Measurements from ENCODE around the gene C2CD3.

Gene C2CD3

GRCh38 chr11:74057249-74058151 is 113.3 kb downstream of the C2CD3 start:
- no peak for DNase-seq

- DNase-seq: no peak
Observed at GRCh38 chr11:74055938-74056337, 114.9 kb downstream of the C2CD3 start.

- no peak for DNase-seq
Observed at GRCh38 chr11:74050465-74050864, 120.3 kb downstream of the C2CD3 start.

GRCh38 chr11:74048993-74049392 is 121.8 kb downstream of the C2CD3 start:
- DNase-seq: no peak

GRCh38 chr11:74044538-74044937 is 126.3 kb downstream of the C2CD3 start:
- DNase-seq: no peak

- DNase-seq: no peak
Observed at GRCh38 chr11:74043450-74043849, 127.4 kb downstream of the C2CD3 start.

GRCh38 chr11:74037309-74037708 is 133.5 kb downstream of the C2CD3 start:
- DNase-seq: no peak

GRCh38 chr11:74035264-74035663 is 135.5 kb downstream of the C2CD3 start:
- DNase-seq: no peak

GRCh38 chr11:74033046-74033445 is 137.8 kb downstream of the C2CD3 start:
- no peak for DNase-seq

GRCh38 chr11:74030723-74031676 is 139.8 kb downstream of the C2CD3 start:
- peak; percentile 50 for DNase-seq

- no peak for DNase-seq
Observed at GRCh38 chr11:74025467-74026166, 145.2 kb downstream of the C2CD3 start.

- DNase-seq: peak; percentile 94
Observed at GRCh38 chr11:74024261-74025029, 146.4 kb downstream of the C2CD3 start.

- DNase-seq: peak; percentile 44
Observed at GRCh38 chr11:74023276-74023675, 147.5 kb downstream of the C2CD3 start.

- DNase-seq: no peak
Observed at GRCh38 chr11:74022546-74022945, 148.3 kb downstream of the C2CD3 start.

- DNase-seq: no peak
Observed at GRCh38 chr11:74021998-74022397, 148.8 kb downstream of the C2CD3 start.

GRCh38 chr11:74020539-74020938 is 150.3 kb downstream of the C2CD3 start:
- no peak for DNase-seq

GRCh38 chr11:74019860-74020259 is 150.9 kb downstream of the C2CD3 start:
- DNase-seq: no peak

GRCh38 chr11:74019104-74019738 is 151.6 kb downstream of the C2CD3 start:
- DNase-seq: peak; percentile 97

- peak; percentile 90 for DNase-seq
Observed at GRCh38 chr11:74018331-74019005, 152.3 kb downstream of the C2CD3 start.

- no peak for DNase-seq
Observed at GRCh38 chr11:74017631-74018030, 153.2 kb downstream of the C2CD3 start.

All from OCI-M1 (cell line).